Measurements from ENCODE around the gene STEAP1B.

STEAP1B gene

DNA sequence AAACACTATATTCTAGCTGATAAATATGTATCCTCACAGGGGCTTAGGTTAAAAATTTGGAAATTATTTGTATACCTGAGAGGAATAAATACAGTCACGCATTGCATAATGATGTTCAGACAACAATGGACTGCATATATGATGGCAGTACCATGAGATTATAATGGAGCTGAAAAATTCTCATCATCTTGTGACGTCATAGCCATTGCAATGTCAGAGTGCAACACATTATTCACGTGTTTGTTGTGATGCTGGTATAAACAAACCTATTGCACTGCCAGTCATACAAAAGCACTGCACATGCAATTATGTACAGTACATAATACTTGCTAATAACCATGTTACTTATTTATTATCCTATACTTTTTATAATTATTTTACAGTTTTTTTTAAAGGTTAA, 31.4 kb downstream of the STEAP1B start:
- no peak for DNase-seq (ENCODE audit: low read depth, low spot score)
- ChIA-PET POLR2A (no interaction called here), CTCF (interaction anchor here (2.3 kb wide), 1 partner anchor 16 kb away, joined by 4 read pairs; no protein-coding TSS in a partner anchor)
- TF ChIP-seq CTCF (IDR thresholded peaks at IDR 0.05; ENCODE audit: insufficient read depth, low read length, missing control alignments), result no peak
- no peak overlapping the region for H3K4me3 ChIP-seq (ENCODE audit: low read depth, low read length)

- CTCF ChIA-PET, result interaction anchor here (0.9 to 1.5 kb wide), 3 partner anchors 12 to 354 kb away, joined by 3 to 4 read pairs (median 3); no protein-coding TSS in a partner anchor
- TF ChIP-seq CTCF (IDR thresholded peaks at IDR 0.05; ENCODE audit: insufficient read depth, low read length, missing control alignments), result no peak
- POLR2A ChIA-PET, result no interaction called here
- H3K4me3 ChIP-seq (ENCODE audit: low read depth, low read length), result no peak overlapping the region
- DNase-seq (ENCODE audit: low read depth, low spot score), result no peak
Observed at GRCh38 chr7:22464299-22464698, 35.7 kb downstream of the STEAP1B start.

DNA sequence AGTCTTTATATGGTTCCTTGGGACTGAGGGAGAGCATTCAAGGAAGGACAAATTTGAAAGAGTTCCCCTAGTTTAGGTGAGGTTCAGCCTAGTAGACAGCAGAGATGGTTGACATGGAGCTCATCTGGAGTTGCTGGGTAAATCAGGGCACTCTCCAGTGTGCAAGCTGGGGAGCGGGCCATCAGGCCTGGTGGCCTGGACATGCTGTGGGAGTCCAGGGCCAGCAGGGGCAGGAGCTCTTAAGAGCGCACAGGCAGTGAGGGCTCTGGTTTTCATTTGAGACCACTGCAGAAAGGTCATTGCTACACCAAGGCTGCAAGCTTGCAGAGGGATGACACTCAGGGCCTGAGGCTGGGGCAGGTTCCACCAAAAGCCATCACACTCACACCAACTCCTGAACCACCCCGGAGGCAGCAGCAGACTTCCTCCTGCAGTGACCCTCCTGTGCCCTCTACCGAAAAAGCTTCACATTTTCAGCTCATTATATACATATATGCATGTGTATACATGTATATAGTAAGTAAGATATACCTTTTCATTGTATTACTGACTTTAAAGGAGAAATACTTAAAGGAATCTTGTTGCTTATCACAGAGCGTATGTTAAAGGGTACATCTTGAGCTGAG, 39.5 kb downstream of the STEAP1B start:
- POLR2A ChIA-PET, result no interaction called here
- no peak for DNase-seq (ENCODE audit: low read depth, low spot score)
- no peak for TF ChIP-seq CTCF (IDR thresholded peaks at IDR 0.05; ENCODE audit: insufficient read depth, low read length, missing control alignments)
- CTCF ChIA-PET, result interaction anchor here (1.0 to 1.1 kb wide), 2 partner anchors 30 to 351 kb away, joined by 3 read pairs; no protein-coding TSS in a partner anchor
- no peak overlapping the region for H3K4me3 ChIP-seq (ENCODE audit: low read depth, low read length)

DNA sequence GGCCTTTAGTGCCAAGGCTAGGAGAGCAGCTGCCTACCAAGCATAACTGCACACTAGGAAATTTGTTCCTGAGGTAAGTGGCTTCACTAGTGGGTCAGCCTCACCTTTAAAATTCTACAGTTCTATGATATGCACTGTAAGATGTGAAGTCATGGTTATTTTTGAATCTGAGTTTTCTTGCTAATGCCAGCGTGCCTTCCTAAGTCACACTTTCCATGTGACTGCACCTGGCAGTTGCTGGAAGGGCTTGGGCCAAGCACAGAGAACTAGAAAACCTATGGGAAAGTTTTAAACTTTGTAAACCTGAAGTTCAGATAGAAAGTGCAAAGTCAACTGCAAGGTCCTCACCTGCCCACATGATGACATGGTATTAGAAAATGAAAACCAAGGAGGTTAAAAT, 42.5 kb downstream of the STEAP1B start:
- TF ChIP-seq CTCF (IDR thresholded peaks at IDR 0.05; ENCODE audit: insufficient read depth, low read length, missing control alignments), result no peak
- CTCF ChIA-PET, result no interaction called here
- POLR2A ChIA-PET, result no interaction called here
- DNase-seq (ENCODE audit: low read depth, low spot score), result no peak
- no peak overlapping the region for H3K4me3 ChIP-seq (ENCODE audit: low read depth, low read length)

GRCh38 chr7:22454446-22454845, 45.5 kb downstream of the STEAP1B start:
- no peak for DNase-seq (ENCODE audit: low read depth, low spot score)
- ChIA-PET CTCF (interaction anchor here (0.9 to 2.0 kb wide), 2 partner anchors 12 to 345 kb away, joined by 3 to 5 read pairs; no protein-coding TSS in a partner anchor), POLR2A (interaction anchor here (0.6 kb wide), 1 partner anchor 371 kb away, joined by 3 read pairs; no protein-coding TSS in a partner anchor)
- TF ChIP-seq CTCF (IDR thresholded peaks at IDR 0.05; ENCODE audit: insufficient read depth, low read length, missing control alignments), result no peak
- H3K4me3 ChIP-seq (ENCODE audit: low read depth, low read length), result no peak overlapping the region

GRCh38 chr7:22452960-22453558, 46.9 kb downstream of the STEAP1B start:
- POLR2A ChIA-PET, result no interaction called here
- H3K4me3 ChIP-seq (ENCODE audit: low read depth, low read length), result no peak overlapping the region
- CTCF ChIA-PET, result interaction anchor here (0.7 to 2.4 kb wide), 14 partner anchors 9 to 343 kb away, joined by 3 to 12 read pairs (median 3); no protein-coding TSS in a partner anchor

More at GRCh38 chr7:22452960-22453558, 46.9 kb downstream of the STEAP1B start:
- DNase-seq (ENCODE audit: low read depth, low spot score), result no peak
- TF ChIP-seq CTCF (IDR thresholded peaks at IDR 0.05; ENCODE audit: insufficient read depth, low read length, missing control alignments), result no peak

Data from AG04449 (cell line).